GOT3 (cell line): ENCODE results near the gene MYLIP.
A peak's percentile ranks its signal among the peaks of the same experiment; 100 is the strongest.

Source experiments
- DNase-seq: peaks from one replicate; lab custom pipeline; 2025; ENCODE audit warnings: mixed read lengths; lab: John Stamatoyannopoulos, UW

The MYLIP gene

GRCh38 chr6:16128759-16129622, at the start of gene MYLIP:
Gene MYLIP, plus strand, starts transcription at chr6:16129086. Its CDS starts 237 bp downstream, at chr6:16129323.
- DNase-seq, result peak; percentile 86

- DNase-seq, result no peak
Measured at GRCh38 chr6:16079354-16079753, 49.5 kb upstream of the MYLIP start.

- DNase-seq, result no peak
Measured at GRCh38 chr6:16080204-16080603, 48.7 kb upstream of the MYLIP start.

- no peak for DNase-seq
Measured at GRCh38 chr6:16081326-16081725, 47.6 kb upstream of the MYLIP start.

- DNase-seq, result no peak
Measured at GRCh38 chr6:16082361-16082760, 46.5 kb upstream of the MYLIP start.

DNA sequence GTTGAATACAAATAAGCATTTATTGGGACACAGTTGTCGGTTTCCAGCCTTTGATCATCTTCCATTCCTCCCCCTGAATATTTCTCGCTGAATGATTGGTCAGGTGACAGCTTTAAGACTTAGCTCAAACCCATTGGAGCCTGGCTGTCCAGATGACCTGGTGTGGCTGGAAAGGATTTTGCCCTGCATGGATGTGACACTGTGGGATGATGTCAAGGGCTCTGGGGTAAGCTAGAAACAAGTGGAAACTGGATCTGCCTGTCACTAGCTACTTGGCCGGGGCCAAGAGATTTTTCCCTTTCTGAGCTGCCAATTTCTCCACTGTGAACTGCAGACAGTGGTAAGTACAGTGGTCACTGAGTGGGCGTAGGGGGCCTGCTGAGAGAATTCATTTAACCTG, 41.9 kb upstream of the MYLIP start:
- DNase-seq, result no peak

DNA sequence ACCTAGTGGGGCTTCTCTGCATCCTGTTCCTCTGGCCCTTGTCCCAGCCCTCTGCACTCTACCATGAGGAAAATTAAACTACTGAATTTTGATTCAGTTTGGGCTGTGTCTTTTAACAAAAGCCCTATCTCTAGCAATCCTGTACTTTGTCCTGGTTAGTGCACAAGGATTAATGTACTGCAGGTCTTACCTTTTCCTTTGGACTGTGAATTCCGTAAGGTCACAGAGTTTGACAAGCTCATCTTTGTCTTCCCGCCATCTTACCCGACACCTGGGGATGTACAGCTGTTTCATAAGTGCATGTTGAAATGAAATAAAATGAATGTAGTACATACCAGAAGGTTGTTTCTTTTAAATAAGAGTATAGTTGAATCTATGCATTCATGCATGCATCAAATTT, 41.5 kb upstream of the MYLIP start:
- no peak for DNase-seq

GRCh38 chr6:16088409-16088808, 40.5 kb upstream of the MYLIP start:
- DNase-seq, result no peak

DNA sequence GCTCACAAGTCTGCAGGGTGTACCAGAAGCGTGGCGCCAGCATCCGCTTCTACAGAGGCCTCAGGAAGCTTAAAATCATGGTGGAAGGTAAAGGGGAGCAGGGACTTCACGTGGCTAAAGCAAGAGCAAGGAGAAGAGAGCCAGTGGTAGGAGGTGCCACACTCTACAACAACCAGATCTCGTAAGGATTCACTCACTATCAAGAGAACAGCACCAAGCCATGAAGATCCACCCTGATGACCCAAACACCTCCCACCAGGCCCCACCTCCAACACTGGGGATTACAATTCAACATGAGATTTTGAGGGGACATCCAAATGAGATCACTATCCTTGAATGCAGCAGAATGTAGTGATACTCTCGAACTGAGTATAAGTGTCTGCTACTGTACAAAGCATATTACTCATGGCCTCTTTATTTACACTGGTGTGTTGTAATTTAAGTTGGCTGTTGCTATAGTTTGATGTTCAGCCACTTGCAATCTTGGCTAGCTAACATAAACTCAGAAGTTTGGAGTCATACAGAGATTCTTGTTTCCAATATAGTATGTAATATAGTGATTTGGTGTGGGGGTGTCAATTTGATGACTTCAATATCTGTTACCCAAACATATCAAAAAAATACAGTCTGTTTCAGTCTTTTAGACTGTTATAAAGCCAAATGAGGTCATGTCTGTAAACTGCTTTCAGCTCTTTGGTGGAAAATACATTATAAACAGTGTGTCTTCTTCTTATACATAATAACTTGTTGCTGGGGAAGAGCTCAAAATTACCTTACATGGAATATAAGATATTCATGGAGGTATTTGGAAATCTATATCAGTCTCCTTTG, 39.4 kb upstream of the MYLIP start:
- no peak for DNase-seq

GRCh38 chr6:16090452-16090851, 38.4 kb upstream of the MYLIP start:
- DNase-seq, result no peak

DNA sequence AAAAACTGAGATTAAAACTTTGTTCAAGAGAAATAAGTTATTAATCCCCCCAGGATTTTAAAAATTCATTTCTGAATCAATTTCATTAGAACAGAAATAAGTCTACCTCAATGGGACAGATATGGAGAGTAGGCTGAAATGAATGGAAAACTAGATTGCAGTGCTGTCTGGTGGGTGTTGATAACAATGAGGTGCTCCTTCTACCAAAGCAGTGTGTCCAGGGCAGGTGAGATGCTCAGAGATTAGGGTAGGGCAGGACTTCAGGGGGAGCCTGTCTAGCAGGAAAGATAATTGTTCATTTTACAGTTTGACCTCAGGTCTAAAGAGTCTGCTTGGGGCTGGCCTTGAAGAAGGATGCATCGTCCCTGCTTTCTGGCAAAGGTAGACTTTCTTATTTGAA, 38.0 kb upstream of the MYLIP start:
- DNase-seq, result no peak

- DNase-seq, result no peak
Measured at GRCh38 chr6:16092140-16092539, 36.7 kb upstream of the MYLIP start.

- DNase-seq, result no peak
Measured at GRCh38 chr6:16092990-16093389, 35.9 kb upstream of the MYLIP start.

GRCh38 chr6:16095180-16095579, 33.7 kb upstream of the MYLIP start:
- DNase-seq, result no peak

GRCh38 chr6:16097382-16098171, 31.3 kb upstream of the MYLIP start:
- DNase-seq, result no peak

DNA sequence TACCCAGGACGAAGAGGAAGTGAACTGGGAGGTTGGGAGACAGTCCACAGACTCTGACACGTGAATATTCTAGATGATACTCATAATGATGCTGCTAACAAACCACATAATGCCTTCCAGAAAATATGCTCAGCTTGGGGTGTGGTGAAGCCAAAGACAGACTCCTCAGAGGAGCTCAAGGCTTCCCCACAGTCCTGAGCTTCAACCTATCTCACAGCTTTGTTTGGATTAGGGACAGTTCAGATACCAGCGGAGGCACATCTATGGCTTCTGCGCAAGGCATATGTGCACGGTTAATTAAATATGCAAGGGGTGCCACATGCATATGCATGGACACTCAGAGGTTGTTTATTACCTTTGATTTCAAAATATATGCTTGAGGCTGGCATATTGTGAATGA, 30.7 kb upstream of the MYLIP start:
- no peak for DNase-seq

GRCh38 chr6:16102208-16102607, 26.7 kb upstream of the MYLIP start:
- no peak for DNase-seq

DNA sequence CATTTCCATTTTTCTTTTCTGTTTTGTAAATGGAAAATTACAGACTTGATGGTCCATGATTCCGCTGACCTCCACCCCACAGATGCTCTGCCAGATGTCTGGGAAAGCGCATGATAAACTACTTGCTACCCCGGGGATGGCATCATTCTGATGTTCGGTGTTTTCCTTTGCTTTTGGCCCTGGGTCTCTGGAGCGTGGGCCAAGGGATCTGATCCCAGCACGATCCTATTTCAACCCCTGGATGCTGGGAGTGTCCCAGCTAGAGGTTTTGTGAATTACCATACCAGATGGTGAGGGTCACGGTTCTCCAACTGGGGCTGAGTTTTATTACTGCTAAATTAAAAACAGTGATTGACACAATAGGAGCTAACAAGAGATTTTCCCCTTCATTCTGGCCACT, 25.2 kb upstream of the MYLIP start:
- DNase-seq, result no peak

- no peak for DNase-seq
Measured at GRCh38 chr6:16104624-16105433, 24.1 kb upstream of the MYLIP start.

DNA sequence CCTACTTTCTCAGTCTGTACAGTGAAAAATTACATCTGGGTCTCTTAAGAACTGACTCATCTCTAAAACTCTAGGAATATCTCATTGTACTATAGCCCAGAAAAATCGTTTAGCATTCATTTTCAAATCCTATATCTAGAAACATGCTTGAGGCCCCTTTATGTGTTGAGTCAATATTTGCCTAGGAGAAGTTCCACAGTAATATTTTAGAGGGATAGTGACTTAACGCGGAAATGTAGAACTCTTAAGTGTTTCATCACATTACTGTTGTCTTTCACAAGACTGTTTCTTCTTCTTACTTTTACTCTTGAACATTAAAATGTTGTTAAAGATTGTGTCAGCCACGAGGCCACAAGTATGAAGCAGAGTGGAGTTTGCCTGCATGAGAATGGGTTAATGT, 23.0 kb upstream of the MYLIP start:
- no peak for DNase-seq

- DNase-seq, result no peak
Measured at GRCh38 chr6:16106991-16107787, 21.7 kb upstream of the MYLIP start.
